Neural cell (in vitro differentiated cells): ENCODE measurements around the gene PTPRN2.

Experiments used
- CTCF ChIP-seq: fragments of 450-650 bp; IDR thresholded peaks from 2 replicates; pipeline ENCODE4 v1.5.1; 2014; ENCODE audit warnings: antibody characterized with exemption, mild to moderate bottlenecking, moderate library complexity; ENCODE audit not compliant: poor library complexity, severe bottlenecking
- EP300 ChIP-seq: fragments of 450-650 bp; conservative IDR thresholded peaks from 2 replicates; pipeline ENCODE4 v1.6.1; 2014; ENCODE audit warnings: antibody characterized with exemption, mild to moderate bottlenecking, moderate library complexity; ENCODE audit not compliant: poor library complexity, severe bottlenecking
- EZH2 ChIP-seq: fragments of 200-600, 300-800 bp; shearing (Covaris generic), sonication (generic); IDR thresholded peaks from 2 replicates; pipeline ENCODE4 v1.6.1; 2014; ENCODE audit warnings: antibody characterized with exemption, low read length, borderline replicate concordance, mild to moderate bottlenecking; ENCODE audit not compliant: insufficient read depth, poor library complexity, severe bottlenecking
- MXI1 ChIP-seq: fragments of 450-650 bp; conservative IDR thresholded peaks from 2 replicates; pipeline ENCODE4 v1.6.1; 2014; ENCODE audit warnings: antibody characterized with exemption, mild to moderate bottlenecking; ENCODE audit not compliant: poor library complexity, severe bottlenecking
- POLR2AphosphoS5 ChIP-seq: IDR thresholded peaks from 2 replicates; pipeline ENCODE4 v1.6.1; 2012
- RAD21 ChIP-seq: fragments of 450-650 bp; conservative IDR thresholded peaks from 2 replicates; pipeline ENCODE4 v1.6.1; 2014; ENCODE audit warnings: antibody characterized with exemption, mild to moderate bottlenecking, moderate library complexity
- TAF1 ChIP-seq: IDR thresholded peaks from 2 replicates; pipeline ENCODE4 v1.6.1; 2012; ENCODE audit warnings: low read depth

GRCh38 chr7:157687158-157687557 is 900.5 kb downstream of the PTPRN2 start:
- TF ChIP-seq CTCF (no peak), TAF1 (no peak), RAD21 (no peak), POLR2AphosphoS5 (no peak), EP300 (no peak), MXI1 (no peak), EZH2 (no peak)
